WTC11 (cell line): ENCODE measurements around the gene RGS17. TPM values are rescaled to one million over a fixed set of nuclear protein-coding genes. Genes with fewer than 3 reads are reported as not detected.

Experiments
- ATAC-seq: fragments of 200-7000 bp; cut with Tn5 transposase; 2 replicates; pipeline ENCODE4 v1.10.0; 2021; ENCODE audit warnings: mild to moderate bottlenecking, moderate library complexity
- CTCF ChIA-PET: fragments of 300-600 bp; sonication (Branson Sonifier 250); formaldehyde crosslinking; loops from one replicate; lab custom pipeline; 2021; ENCODE audit warnings: antibody characterized with exemption; lab: Charles Lee
- POLR2A ChIA-PET: fragments of 350-600 bp; sonication (Branson Sonifier 250); formaldehyde crosslinking; loops from one replicate; lab custom pipeline; 2021; ENCODE audit warnings: antibody characterized with exemption; lab: Charles Lee
- DNase-seq: peaks from one replicate; pipeline ENCODE4 v3.0.0; 2021; ENCODE audit warnings: low spot score
- H3K27ac Mint-ChIP-seq: 2 replicates; pipeline ENCODE4 v1.8.0; 2021; ENCODE audit warnings: mixed read lengths
- H3K27me3 Mint-ChIP-seq: 2 replicates; pipeline ENCODE4 v1.8.0; 2021; ENCODE audit warnings: low read depth, mild to moderate bottlenecking, moderate library complexity, mixed read lengths
- H3K36me3 Mint-ChIP-seq: 2 replicates; pipeline ENCODE4 v1.8.0; 2021; ENCODE audit warnings: mixed read lengths
- H3K4me1 Mint-ChIP-seq: 2 replicates; pipeline ENCODE4 v1.8.0; 2022; ENCODE audit warnings: mixed read lengths
- H3K4me3 Mint-ChIP-seq: 2 replicates; pipeline ENCODE4 v1.8.0; 2021; ENCODE audit warnings: mild to moderate bottlenecking, moderate library complexity, mixed read lengths
- H3K9me3 Mint-ChIP-seq: 2 replicates; pipeline ENCODE4 v1.8.0; 2021; ENCODE audit warnings: mixed read lengths
- CBFB ChIP-seq: sonication (generic); formaldehyde crosslinking; IDR thresholded peaks from 2 replicates; pipeline ENCODE4 v1.8.1; 2022; ENCODE audit warnings: mild to moderate bottlenecking, low read depth, missing genetic modification reagents
- FOXP1 ChIP-seq: sonication (generic); formaldehyde crosslinking; IDR thresholded peaks from 2 replicates; pipeline ENCODE4 v1.8.0; 2022; ENCODE audit warnings: missing genetic modification reagents, mild to moderate bottlenecking, moderate library complexity, borderline replicate concordance
- GTF2I ChIP-seq: fragments of 250-450 bp; sonication (Bioruptor Pico); conservative IDR thresholded peaks from 2 replicates; pipeline ENCODE4 v1.4.0; 2021; ENCODE audit warnings: mild to moderate bottlenecking
- HMGA2 ChIP-seq: fragments of 250-450 bp; sonication (Bioruptor Pico); IDR thresholded peaks from 2 replicates; pipeline ENCODE4 v1.4.0; 2021; ENCODE audit warnings: mild to moderate bottlenecking, moderate library complexity
- MYBL2 ChIP-seq: sonication (generic); formaldehyde crosslinking; IDR thresholded peaks from 2 replicates; pipeline ENCODE4 v1.8.1; 2023; ENCODE audit warnings: mild to moderate bottlenecking, moderate library complexity, missing genetic modification reagents
- NFYB ChIP-seq: sonication (generic); formaldehyde crosslinking; conservative IDR thresholded peaks from 2 replicates; pipeline ENCODE4 v1.8.0; 2022; ENCODE audit warnings: low read depth, missing genetic modification reagents
- NR2C2 ChIP-seq: sonication (generic); formaldehyde crosslinking; IDR thresholded peaks from 2 replicates; pipeline ENCODE4 v1.8.0; 2022; ENCODE audit warnings: mild to moderate bottlenecking, missing genetic modification reagents
- RORB ChIP-seq: fragments of 250-450 bp; sonication (Bioruptor Pico); IDR thresholded peaks from 2 replicates; pipeline ENCODE4 v1.9.0; 2021; ENCODE audit warnings: mild to moderate bottlenecking
- SMAD3 ChIP-seq: sonication (generic); formaldehyde crosslinking; IDR thresholded peaks from 2 replicates; pipeline ENCODE4 v1.8.0; 2022; ENCODE audit warnings: missing genetic modification reagents, mild to moderate bottlenecking, borderline replicate concordance
- TCF7 ChIP-seq: sonication (generic); formaldehyde crosslinking; IDR thresholded peaks from 2 replicates; pipeline ENCODE4 v1.8.0; 2022; ENCODE audit warnings: mild to moderate bottlenecking, low read depth, missing genetic modification reagents, moderate library complexity
- TEAD4 ChIP-seq: sonication (generic); formaldehyde crosslinking; IDR thresholded peaks from 2 replicates; pipeline ENCODE4 v1.8.0; 2022; ENCODE audit warnings: mild to moderate bottlenecking, missing genetic modification reagents
- ZNF396 ChIP-seq: fragments of 250-450 bp; sonication (Bioruptor Pico); IDR thresholded peaks from 2 replicates; pipeline ENCODE4 v1.8.0; 2021; ENCODE audit warnings: mild to moderate bottlenecking, moderate library complexity, borderline replicate concordance
- ZNF423 ChIP-seq: fragments of 250-450 bp; sonication (Bioruptor Pico); IDR thresholded peaks from 2 replicates; pipeline ENCODE4 v2.1.2; 2022; ENCODE audit warnings: mild to moderate bottlenecking, moderate library complexity
- total RNA-seq: library from RNA; stranded (reverse); gene quantifications from 3 replicates; pipeline ENCODE4 v1.2.3, GENCODE V29; 2021
- TF ChIP-seq, protein P1 (sequence below): fragments of 250-450 bp; sonication (Bioruptor Pico); IDR thresholded peaks from 2 replicates; pipeline ENCODE4 v1.9.0; 2021; ENCODE audit warnings: mild to moderate bottlenecking
- TF ChIP-seq, protein P2 (sequence below): fragments of 250-450 bp; sonication (Bioruptor Pico); IDR thresholded peaks from 2 replicates; pipeline ENCODE4 v2.1.2; 2022; ENCODE audit warnings: mild to moderate bottlenecking, moderate library complexity
- TF ChIP-seq, protein P3 (sequence below): sonication (generic); formaldehyde crosslinking; IDR thresholded peaks from 2 replicates; pipeline ENCODE4 v1.8.1; 2023; ENCODE audit warnings: mild to moderate bottlenecking, missing genetic modification reagents, moderate library complexity
- TF ChIP-seq, protein P4 (sequence below): sonication (generic); formaldehyde crosslinking; IDR thresholded peaks from 2 replicates; pipeline ENCODE4 v1.8.0; 2022; ENCODE audit warnings: mild to moderate bottlenecking, missing genetic modification reagents
- TF ChIP-seq, protein P5 (sequence below): sonication (generic); formaldehyde crosslinking; IDR thresholded peaks from 2 replicates; pipeline ENCODE4 v1.8.0; 2023; ENCODE audit warnings: missing genetic modification reagents, mild to moderate bottlenecking, borderline replicate concordance
- TF ChIP-seq, protein P6 (sequence below): fragments of 200-600 bp; IDR thresholded peaks from 2 replicates; pipeline ENCODE4 v1.8.0; 2022; ENCODE audit warnings: antibody characterized with exemption
- TF ChIP-seq, protein P7 (sequence below): sonication (generic); formaldehyde crosslinking; IDR thresholded peaks from 2 replicates; pipeline ENCODE4 v1.8.1; 2022; ENCODE audit warnings: missing genetic modification reagents, borderline replicate concordance

The RGS17 gene
- total RNA-seq, 1 experiment from 2014 or later: 9.3 TPM

DNA sequence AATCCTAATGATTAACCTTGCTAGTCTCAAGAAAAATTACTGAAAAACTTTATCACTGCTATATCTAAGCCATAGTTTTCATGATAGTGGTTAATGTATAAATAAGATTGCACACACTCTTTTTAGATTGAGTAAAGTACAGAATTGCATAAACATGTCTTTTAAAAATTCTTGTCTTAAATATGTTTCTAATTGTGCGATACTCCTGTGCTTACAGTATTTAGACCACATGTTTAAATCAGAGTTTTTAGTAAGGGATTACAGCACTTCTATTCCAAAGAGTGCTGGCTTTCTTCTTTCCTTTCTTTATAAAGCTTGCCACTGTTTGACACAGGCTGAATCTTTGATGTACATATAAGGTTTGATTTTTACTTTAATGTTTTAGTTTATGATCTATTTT is 36.8 kb upstream of the RGS17 start:
- CTCF ChIA-PET: no interaction called here
- no peak for TF ChIP-seq CBFB (CRISPR knock-in tag)
- TF ChIP-seq, protein P1, sequence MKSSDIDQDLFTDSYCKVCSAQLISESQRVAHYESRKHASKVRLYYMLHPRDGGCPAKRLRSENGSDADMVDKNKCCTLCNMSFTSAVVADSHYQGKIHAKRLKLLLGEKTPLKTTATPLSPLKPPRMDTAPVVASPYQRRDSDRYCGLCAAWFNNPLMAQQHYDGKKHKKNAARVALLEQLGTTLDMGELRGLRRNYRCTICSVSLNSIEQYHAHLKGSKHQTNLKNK (CRISPR knock-in tag): no peak
- TF ChIP-seq, protein P2, sequence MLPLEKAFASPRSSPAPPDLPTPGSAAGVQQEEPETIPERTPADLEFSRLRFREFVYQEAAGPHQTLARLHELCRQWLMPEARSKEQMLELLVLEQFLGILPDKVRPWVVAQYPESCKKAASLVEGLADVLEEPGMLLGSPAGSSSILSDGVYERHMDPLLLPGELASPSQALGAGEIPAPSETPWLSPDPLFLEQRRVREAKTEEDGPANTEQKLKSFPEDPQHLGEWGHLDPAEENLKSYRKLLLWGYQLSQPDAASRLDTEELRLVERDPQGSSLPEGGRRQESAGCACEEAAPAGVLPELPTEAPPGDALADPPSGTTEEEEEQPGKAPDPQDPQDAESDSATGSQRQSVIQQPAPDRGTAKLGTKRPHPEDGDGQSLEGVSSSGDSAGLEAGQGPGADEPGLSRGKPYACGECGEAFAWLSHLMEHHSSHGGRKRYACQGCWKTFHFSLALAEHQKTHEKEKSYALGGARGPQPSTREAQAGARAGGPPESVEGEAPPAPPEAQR (CRISPR knock-in tag): no peak
- TF ChIP-seq, protein P3, sequence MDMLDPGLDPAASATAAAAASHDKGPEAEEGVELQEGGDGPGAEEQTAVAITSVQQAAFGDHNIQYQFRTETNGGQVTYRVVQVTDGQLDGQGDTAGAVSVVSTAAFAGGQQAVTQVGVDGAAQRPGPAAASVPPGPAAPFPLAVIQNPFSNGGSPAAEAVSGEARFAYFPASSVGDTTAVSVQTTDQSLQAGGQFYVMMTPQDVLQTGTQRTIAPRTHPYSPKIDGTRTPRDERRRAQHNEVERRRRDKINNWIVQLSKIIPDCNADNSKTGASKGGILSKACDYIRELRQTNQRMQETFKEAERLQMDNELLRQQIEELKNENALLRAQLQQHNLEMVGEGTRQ (CRISPR knock-in tag): no peak
- TF ChIP-seq MYBL2 (CRISPR knock-in tag): no peak
- no peak for TF ChIP-seq NFYB (CRISPR knock-in tag)
- TF ChIP-seq HMGA2 (CRISPR knock-in tag): no peak
- no peak for TF ChIP-seq TEAD4 (CRISPR knock-in tag)
- TF ChIP-seq, protein P4, sequence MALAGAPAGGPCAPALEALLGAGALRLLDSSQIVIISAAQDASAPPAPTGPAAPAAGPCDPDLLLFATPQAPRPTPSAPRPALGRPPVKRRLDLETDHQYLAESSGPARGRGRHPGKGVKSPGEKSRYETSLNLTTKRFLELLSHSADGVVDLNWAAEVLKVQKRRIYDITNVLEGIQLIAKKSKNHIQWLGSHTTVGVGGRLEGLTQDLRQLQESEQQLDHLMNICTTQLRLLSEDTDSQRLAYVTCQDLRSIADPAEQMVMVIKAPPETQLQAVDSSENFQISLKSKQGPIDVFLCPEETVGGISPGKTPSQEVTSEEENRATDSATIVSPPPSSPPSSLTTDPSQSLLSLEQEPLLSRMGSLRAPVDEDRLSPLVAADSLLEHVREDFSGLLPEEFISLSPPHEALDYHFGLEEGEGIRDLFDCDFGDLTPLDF: no peak
- TF ChIP-seq, protein P5, sequence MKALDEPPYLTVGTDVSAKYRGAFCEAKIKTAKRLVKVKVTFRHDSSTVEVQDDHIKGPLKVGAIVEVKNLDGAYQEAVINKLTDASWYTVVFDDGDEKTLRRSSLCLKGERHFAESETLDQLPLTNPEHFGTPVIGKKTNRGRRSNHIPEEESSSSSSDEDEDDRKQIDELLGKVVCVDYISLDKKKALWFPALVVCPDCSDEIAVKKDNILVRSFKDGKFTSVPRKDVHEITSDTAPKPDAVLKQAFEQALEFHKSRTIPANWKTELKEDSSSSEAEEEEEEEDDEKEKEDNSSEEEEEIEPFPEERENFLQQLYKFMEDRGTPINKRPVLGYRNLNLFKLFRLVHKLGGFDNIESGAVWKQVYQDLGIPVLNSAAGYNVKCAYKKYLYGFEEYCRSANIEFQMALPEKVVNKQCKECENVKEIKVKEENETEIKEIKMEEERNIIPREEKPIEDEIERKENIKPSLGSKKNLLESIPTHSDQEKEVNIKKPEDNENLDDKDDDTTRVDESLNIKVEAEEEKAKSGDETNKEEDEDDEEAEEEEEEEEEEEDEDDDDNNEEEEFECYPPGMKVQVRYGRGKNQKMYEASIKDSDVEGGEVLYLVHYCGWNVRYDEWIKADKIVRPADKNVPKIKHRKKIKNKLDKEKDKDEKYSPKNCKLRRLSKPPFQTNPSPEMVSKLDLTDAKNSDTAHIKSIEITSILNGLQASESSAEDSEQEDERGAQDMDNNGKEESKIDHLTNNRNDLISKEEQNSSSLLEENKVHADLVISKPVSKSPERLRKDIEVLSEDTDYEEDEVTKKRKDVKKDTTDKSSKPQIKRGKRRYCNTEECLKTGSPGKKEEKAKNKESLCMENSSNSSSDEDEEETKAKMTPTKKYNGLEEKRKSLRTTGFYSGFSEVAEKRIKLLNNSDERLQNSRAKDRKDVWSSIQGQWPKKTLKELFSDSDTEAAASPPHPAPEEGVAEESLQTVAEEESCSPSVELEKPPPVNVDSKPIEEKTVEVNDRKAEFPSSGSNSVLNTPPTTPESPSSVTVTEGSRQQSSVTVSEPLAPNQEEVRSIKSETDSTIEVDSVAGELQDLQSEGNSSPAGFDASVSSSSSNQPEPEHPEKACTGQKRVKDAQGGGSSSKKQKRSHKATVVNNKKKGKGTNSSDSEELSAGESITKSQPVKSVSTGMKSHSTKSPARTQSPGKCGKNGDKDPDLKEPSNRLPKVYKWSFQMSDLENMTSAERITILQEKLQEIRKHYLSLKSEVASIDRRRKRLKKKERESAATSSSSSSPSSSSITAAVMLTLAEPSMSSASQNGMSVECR (CRISPR knock-in tag): no peak
- TF ChIP-seq, protein P6, sequence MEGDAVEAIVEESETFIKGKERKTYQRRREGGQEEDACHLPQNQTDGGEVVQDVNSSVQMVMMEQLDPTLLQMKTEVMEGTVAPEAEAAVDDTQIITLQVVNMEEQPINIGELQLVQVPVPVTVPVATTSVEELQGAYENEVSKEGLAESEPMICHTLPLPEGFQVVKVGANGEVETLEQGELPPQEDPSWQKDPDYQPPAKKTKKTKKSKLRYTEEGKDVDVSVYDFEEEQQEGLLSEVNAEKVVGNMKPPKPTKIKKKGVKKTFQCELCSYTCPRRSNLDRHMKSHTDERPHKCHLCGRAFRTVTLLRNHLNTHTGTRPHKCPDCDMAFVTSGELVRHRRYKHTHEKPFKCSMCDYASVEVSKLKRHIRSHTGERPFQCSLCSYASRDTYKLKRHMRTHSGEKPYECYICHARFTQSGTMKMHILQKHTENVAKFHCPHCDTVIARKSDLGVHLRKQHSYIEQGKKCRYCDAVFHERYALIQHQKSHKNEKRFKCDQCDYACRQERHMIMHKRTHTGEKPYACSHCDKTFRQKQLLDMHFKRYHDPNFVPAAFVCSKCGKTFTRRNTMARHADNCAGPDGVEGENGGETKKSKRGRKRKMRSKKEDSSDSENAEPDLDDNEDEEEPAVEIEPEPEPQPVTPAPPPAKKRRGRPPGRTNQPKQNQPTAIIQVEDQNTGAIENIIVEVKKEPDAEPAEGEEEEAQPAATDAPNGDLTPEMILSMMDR: no peak
- no peak for TF ChIP-seq TCF7 (CRISPR knock-in tag)
- TF ChIP-seq SMAD3 (CRISPR knock-in tag): no peak
- no peak for TF ChIP-seq FOXP1
- TF ChIP-seq NR2C2 (CRISPR knock-in tag): no peak
- TF ChIP-seq ZNF396 (CRISPR knock-in tag): no peak
- no peak for TF ChIP-seq RORB (CRISPR knock-in tag)
- TF ChIP-seq, protein P7, sequence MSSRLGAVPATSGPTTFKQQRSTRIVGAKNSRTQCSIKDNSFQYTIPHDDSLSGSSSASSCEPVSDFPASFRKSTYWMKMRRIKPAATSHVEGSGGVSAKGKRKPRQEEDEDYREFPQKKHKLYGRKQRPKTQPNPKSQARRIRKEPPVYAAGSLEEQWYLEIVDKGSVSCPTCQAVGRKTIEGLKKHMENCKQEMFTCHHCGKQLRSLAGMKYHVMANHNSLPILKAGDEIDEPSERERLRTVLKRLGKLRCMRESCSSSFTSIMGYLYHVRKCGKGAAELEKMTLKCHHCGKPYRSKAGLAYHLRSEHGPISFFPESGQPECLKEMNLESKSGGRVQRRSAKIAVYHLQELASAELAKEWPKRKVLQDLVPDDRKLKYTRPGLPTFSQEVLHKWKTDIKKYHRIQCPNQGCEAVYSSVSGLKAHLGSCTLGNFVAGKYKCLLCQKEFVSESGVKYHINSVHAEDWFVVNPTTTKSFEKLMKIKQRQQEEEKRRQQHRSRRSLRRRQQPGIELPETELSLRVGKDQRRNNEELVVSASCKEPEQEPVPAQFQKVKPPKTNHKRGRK (CRISPR knock-in tag): no peak
- TF ChIP-seq GTF2I (CRISPR knock-in tag): no peak
- no peak for TF ChIP-seq ZNF423 (CRISPR knock-in tag)
- no peak overlapping the region for H3K4me3 Mint-ChIP-seq
- peaks cover 3% of the 10 kb centered on the region; the same call in 1 of the 2 replicates for H3K9me3 Mint-ChIP-seq
- no peaks in the 10 kb centered on the region for H3K27me3 Mint-ChIP-seq
- H3K36me3 Mint-ChIP-seq: no peaks in the 10 kb centered on the region
- H3K4me1 Mint-ChIP-seq: peaks cover 3% of the 10 kb centered on the region; the same call in 1 of the 2 replicates
- H3K27ac Mint-ChIP-seq: no peak overlapping the region
- POLR2A ChIA-PET: no interaction called here
- ATAC-seq: no peak
- no peak for DNase-seq
